Activated naive CD4-positive, alpha-beta T cell treated with anti-CD3 and anti-CD28 coated beads, Interleukin-2, amount 50 U/mL, for 24 hours (primary cell): Measurements from ENCODE around the gene TALDO1.

Source experiments
- H3K27ac Mint-ChIP-seq: one replicate; pipeline ENCODE4 v1.8.0; 2021; ENCODE audit warnings: mild to moderate bottlenecking, mixed read lengths
- H3K27me3 Mint-ChIP-seq: one replicate; pipeline ENCODE4 v1.8.0; 2021; ENCODE audit warnings: mixed read lengths
- H3K36me3 Mint-ChIP-seq: one replicate; pipeline ENCODE4 v1.8.0; 2021; ENCODE audit warnings: mixed read lengths
- H3K4me1 Mint-ChIP-seq: one replicate; pipeline ENCODE4 v1.8.0; 2021; ENCODE audit warnings: mixed read lengths
- H3K4me3 Mint-ChIP-seq: one replicate; pipeline ENCODE4 v1.8.0; 2021; ENCODE audit warnings: mild to moderate bottlenecking, mixed read lengths
- H3K9me3 Mint-ChIP-seq: one replicate; pipeline ENCODE4 v1.8.0; 2021; ENCODE audit warnings: mixed read lengths

The TALDO1 gene

DNA sequence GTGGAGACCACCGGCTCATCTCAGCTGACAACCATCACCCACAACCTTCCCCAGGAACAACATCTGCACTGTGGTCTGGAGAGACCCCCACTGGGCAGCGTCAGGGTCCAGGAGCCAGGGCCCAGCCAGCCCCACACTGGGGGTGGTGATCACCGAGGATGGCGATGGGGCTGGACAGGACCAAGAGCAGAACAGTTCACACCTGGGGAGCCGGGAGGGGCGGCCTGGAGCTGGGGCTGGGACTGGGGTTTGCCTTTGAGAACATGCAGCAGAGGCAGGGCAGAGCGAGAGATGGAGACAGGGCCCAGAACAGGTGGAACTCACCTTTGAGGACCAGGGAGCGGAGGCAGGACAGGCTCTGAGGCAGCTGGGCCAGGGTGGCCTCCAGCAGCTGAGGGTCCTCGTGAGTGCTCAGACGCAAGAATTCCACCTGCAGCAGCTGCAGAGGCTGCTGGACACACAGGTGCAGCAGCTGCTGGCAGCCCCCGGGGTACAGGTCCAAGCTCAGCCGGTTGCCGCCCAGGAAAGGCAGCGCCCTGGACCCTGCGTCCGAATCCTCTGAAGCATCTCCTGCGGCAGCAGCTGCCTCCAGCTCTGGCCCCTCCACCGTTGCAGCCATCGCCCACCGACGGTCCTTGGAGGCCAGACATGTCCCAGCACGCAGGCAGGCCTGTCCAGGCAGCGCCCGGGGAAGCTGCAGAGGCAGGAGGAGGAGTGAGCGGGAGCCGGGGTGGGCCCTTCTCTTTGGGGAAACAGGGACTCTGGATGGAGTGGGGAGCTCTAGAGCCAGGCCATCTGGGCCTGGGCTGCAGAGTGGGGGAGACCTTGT is 56.7 kb downstream of the TALDO1 start:
- H3K4me3 Mint-ChIP-seq, result peak overlapping the region; percentile 82
- no peaks in the 10 kb centered on the region for H3K27me3 Mint-ChIP-seq
- H3K36me3 Mint-ChIP-seq, result no peaks in the 10 kb centered on the region
- H3K27ac Mint-ChIP-seq, result peak overlapping the region; percentile 35
- peaks cover 14% of the 10 kb centered on the region for H3K4me1 Mint-ChIP-seq
- H3K9me3 Mint-ChIP-seq, result no peaks in the 10 kb centered on the region

DNA sequence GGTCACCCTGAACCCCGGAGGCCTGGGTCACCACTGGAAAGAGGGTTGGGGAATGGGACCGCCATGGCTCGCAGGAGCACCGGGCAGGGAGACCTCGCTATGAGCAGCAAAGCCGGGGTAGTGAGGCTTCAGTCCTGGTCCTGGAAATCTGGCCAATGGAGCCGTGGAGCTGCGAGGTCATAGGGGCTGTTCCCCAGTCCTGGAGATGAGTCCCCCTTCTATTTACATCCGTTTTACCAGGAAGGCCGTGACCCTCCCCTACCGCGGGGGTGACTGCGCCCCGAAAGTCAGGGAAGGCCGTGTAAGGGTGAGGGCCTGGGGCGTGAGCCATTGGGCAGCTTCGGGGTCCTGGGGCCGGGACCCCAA is 57.3 kb downstream of the TALDO1 start:
- Mint-ChIP-seq H3K27ac (peak overlapping the region; percentile 35), H3K4me3 (peak overlapping the region; percentile 82), H3K4me1 (peaks cover 16% of the 10 kb centered on the region), H3K27me3 (no peaks in the 10 kb centered on the region), H3K9me3 (no peaks in the 10 kb centered on the region), H3K36me3 (no peaks in the 10 kb centered on the region)

DNA sequence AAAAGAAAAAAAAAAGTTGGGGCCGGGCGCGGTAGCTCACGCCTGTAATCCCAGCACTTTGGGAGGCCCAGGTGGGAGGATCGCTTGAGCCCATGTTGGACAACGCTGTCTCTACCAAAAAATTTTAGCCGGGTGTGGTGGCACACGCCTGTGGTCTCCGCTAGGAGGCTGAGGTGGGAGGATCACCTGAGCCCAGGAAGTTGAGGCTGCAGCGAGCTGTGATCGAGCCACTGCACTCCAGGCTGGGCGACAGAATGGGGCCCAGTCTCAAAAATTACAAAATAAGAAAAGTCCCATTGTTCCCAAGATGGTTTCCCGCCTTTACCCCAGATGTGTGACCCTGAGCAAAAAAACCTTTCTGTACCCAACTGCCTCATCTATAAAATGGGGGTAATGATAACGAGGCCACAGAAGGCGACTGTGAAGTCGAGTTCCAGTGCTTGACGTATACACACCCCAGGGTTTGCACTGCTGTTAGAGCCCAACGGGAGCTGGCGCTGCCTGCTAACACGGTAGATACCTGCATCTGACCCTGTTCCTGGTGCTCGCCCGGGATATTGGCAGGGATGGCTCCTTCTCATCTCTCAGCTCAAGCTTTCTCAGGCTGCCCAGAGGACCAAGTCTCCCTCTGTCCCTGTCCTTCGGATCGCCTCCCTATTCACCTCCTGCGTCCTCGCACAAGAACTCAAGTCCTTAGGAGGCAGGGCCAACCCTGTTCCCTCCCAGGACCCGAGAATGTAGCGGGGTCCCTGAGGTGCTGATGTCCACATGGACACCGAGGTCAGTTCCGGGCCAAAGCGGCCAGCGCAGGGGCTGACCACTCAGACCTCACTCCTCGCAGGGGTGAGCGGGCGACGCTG is 61.4 kb downstream of the TALDO1 start:
- Mint-ChIP-seq H3K4me3 (peak overlapping the region; percentile 93), H3K27ac (peak overlapping the region; percentile 98), H3K9me3 (no peaks in the 10 kb centered on the region), H3K36me3 (peaks cover 16% of the 10 kb centered on the region), H3K4me1 (peaks cover 33% of the 10 kb centered on the region), H3K27me3 (no peaks in the 10 kb centered on the region)

DNA sequence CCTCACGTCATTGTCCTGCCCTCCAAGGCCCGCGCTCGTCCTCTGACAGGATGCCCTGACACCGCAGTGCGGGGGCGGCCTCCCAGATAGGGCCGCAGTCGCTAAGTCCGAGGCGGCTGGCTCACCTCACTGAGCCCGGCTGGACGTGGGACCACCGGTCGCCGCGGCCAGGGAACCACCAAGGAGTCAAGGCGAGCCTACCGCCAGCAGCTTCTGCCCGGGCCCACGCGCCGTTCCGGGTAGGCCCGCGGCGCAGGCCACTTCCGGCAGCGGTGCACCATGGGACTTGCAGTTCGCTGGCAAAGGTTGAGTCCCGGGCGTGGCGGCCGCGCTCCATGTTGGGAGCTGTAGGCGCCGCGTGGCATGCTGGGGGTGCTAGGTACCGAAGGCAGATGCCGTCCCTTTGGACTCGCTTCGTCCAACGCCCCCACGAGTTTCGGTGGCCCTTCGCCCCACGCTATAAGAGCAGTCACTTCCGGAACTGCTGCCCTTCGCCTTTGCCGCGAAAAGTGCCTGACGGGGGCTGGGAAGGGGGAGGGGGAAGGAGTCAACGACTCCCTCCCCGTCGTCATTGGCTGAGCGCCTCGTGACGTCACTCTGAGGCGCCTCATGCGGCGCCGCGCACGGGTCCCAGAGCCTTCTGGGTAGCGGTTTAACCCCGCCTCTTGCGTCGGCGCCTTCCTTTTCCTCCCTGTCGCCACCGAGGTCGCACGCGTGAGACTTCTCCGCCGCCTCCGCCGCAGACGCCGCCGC is 62.2 kb downstream of the TALDO1 start, which contains the start of gene RPLP2:
Gene RPLP2 (plus strand): TSS at position 681 of the 753 bp plus-strand sequence. CDS start 268 bp downstream, outside the sequence.
- Mint-ChIP-seq H3K9me3 (no peaks in the 10 kb centered on the region), H3K36me3 (peaks cover 16% of the 10 kb centered on the region), H3K4me3 (peak within 1 kb of the TSS; percentile 93), H3K4me1 (peaks cover 30% of the 10 kb centered on the region), H3K27me3 (no peaks in the 10 kb centered on the region), H3K27ac (peak within 1 kb of the TSS; percentile 98)

DNA sequence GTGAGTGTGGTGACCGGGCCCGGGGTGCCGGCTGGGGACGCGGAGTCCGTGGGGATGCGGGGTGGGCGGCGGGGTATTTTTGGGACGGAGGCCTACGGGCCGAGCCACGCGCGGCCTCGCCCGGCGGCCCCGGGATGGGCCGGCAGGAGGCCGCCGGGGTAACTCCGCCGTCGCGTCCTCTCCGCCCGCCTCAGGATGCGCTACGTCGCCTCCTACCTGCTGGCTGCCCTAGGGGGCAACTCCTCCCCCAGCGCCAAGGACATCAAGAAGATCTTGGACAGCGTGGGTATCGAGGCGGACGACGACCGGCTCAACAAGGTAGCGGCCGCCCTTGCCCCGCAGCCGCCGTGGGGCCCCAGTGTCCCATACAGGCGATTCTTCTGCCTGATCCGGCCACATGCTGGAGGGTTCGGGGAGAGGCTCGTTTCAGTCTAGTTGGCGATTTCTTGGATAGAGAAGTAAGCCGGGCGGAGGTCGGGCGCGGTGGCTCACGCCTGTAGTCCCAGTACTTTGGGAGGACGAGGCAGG is 62.8 kb downstream of the TALDO1 start:
- Mint-ChIP-seq H3K9me3 (no peaks in the 10 kb centered on the region), H3K27ac (peak overlapping the region; percentile 98)

DNA sequence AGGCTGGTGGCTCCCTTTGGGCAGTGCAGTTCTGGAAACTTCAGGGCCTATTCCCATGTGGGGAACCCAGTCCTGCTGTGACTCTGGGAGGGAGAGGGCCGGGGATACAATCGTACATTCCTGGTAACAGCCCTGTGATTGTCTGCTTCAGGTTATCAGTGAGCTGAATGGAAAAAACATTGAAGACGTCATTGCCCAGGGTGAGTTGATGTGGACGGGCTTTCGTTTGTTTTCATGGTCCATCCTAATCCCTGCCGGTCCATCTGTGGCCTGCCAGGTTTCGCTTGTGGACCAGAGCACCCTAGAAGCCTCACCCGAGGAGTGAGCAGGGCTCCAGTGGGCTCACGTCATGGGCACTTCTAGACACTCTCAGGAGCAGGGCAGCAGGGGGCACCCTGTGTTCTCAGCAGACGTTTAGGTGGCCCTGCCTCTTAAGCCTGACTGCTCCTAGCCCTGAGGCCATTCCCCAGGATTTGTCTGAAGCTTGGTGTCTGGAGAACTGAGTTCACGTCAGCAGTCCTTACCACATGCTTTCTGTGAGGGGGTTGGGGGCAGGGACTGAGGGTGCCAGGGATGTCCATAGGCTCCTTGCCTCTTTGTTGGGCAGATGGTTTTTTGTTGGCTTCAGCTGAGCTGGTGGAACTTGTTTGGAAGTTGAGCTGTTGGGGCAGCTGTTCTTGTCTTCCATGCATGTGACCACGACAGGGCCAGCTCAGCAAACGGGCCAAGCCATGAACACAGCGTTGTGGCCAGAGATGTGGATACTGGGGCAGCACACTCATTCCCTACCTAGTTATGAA is 64.4 kb downstream of the TALDO1 start:
- H3K9me3 Mint-ChIP-seq, result no peaks in the 10 kb centered on the region
- H3K4me1 Mint-ChIP-seq, result peaks cover 28% of the 10 kb centered on the region
- H3K36me3 Mint-ChIP-seq, result peaks cover 16% of the 10 kb centered on the region
- H3K27ac Mint-ChIP-seq, result peak overlapping the region; percentile 86
- H3K27me3 Mint-ChIP-seq, result no peaks in the 10 kb centered on the region
- peak overlapping the region; percentile 93 for H3K4me3 Mint-ChIP-seq

More for the DNA sequence above, 62.8 kb downstream of the TALDO1 start:
- Mint-ChIP-seq H3K36me3 (peaks cover 16% of the 10 kb centered on the region), H3K4me3 (peak overlapping the region; percentile 93), H3K4me1 (peaks cover 28% of the 10 kb centered on the region), H3K27me3 (no peaks in the 10 kb centered on the region)

DNA sequence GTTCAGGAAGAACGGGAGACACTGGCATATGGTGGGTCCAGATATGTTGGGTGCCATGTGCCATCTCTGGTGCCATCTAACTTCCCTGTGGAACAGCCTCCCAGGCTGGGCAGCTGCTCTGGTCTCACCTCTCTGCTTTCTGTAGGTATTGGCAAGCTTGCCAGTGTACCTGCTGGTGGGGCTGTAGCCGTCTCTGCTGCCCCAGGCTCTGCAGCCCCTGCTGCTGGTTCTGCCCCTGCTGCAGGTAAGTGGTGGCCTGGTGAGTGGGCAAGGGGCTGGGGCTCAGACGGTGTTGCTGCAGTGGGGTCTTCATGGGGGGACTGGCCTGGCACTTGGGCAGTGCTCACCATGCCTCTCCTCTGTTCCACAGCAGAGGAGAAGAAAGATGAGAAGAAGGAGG is 65.1 kb downstream of the TALDO1 start:
- Mint-ChIP-seq H3K9me3 (no peaks in the 10 kb centered on the region), H3K27ac (peak overlapping the region; percentile 70), H3K27me3 (no peaks in the 10 kb centered on the region), H3K36me3 (peaks cover 16% of the 10 kb centered on the region), H3K4me3 (peak overlapping the region; percentile 93), H3K4me1 (peaks cover 28% of the 10 kb centered on the region)

DNA sequence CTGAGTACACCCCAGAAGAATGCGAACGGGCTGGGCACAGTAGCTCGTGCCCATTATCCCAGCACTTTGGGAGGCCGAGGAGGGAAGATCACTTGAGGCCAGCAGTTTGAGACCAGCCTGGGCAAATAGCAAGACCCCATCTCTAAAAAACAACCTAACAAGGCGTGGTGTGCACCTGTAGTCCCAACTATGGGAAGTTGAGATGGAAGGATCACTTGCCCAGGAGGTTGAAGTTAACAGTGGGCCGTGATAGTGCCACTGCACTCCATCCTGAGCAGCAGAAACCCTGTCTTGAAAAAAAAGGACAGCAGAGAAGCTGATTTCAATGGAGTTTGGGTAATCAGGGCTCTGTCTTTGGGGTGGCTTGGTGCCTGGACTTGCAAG is 65.8 kb downstream of the TALDO1 start:
- Mint-ChIP-seq H3K36me3 (peaks cover 16% of the 10 kb centered on the region), H3K4me1 (peaks cover 24% of the 10 kb centered on the region), H3K4me3 (peak overlapping the region; percentile 93), H3K27ac (peak overlapping the region; percentile 70), H3K9me3 (no peaks in the 10 kb centered on the region), H3K27me3 (no peaks in the 10 kb centered on the region)

DNA sequence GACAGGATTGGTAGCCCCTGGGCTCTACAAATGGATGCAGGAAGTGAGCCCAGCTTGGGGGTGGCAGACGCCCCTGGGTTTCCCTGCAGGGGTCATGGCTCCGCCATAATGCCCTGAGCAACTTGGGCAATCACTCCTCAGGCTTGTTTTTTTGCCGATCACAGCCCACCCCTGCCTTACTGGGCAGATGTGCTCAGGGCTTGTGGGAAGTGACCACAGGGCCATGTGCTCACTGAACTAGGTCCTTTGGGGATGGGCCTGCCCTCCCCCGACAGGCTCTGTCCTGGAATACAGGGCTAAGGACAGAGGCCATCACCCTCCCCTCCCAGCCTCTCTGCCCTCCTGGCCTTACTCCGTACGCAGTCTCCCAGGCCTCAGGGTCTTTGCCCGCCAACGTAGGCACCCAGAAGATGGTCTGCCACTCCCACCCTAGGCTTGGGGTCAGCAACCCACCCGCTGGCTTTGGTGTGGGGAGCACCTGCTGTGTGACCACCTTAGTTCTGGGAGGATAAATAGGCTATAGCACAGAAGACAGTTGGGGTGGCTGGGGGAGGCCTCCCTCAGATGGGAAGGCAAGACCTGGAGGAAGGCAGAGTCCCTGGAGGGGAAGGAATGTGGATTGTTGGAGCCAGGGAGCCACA is 66.3 kb downstream of the TALDO1 start:
- Mint-ChIP-seq H3K27ac (peak overlapping the region; percentile 74), H3K27me3 (no peaks in the 10 kb centered on the region), H3K9me3 (no peaks in the 10 kb centered on the region), H3K4me1 (peaks cover 23% of the 10 kb centered on the region), H3K4me3 (no peak overlapping the region), H3K36me3 (peaks cover 16% of the 10 kb centered on the region)
